Cerebellar nuclear complex (tissue), 1 donor: ENCODE results near the gene FBXL19.
A peak's percentile ranks its signal among the peaks of the same experiment; 100 is the strongest.
"Not testable (repeated sequence)": the region's sequence is repeated elsewhere in the genome, so short reads cannot be mapped to it uniquely, and the experiment has no call there.

ENCODE experiments used
- DNase-seq, 2 experiments: peaks; one replicate each; lab custom pipeline; 2025; lab: John Stamatoyannopoulos, UW

The FBXL19 gene, protein sequence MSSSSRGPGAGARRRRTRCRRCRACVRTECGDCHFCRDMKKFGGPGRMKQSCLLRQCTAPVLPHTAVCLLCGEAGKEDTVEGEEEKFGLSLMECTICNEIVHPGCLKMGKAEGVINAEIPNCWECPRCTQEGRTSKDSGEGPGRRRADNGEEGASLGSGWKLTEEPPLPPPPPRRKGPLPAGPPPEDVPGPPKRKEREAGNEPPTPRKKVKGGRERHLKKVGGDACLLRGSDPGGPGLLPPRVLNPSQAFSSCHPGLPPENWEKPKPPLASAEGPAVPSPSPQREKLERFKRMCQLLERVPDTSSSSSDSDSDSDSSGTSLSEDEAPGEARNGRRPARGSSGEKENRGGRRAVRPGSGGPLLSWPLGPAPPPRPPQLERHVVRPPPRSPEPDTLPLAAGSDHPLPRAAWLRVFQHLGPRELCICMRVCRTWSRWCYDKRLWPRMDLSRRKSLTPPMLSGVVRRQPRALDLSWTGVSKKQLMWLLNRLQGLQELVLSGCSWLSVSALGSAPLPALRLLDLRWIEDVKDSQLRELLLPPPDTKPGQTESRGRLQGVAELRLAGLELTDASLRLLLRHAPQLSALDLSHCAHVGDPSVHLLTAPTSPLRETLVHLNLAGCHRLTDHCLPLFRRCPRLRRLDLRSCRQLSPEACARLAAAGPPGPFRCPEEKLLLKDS

DNA sequence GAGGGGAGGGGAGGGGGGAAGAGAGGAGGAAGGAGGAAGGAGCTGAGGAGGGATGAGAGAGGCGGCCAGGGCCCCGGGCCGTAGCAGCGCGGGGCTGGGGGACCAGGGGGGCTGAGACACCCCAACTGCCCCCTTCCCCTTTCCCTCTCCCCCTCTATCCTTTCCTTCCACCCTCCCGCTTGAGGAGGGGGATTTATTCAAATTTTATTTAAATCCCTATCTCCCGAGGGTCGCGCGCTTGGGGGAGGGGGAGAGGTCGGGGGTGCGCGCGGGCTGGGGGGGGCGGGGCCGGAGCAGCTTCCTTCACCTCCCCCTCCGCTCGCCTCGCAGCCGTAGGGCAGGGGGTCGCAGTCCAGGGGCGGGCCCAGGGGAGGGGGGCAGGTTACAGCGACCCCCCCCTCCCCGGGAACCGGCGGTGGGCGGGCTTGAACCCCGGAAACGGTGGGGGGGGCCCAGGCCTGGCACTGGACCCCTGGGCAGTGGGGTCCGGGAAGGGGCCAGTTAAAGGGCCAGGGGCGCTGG is at the start of gene FBXL19:
Gene FBXL19, plus strand, starts transcription at position 19 of the 522 bp plus-strand sequence. CDS start 2,183 bp downstream, outside the sequence.
- no peak for DNase-seq

DNA sequence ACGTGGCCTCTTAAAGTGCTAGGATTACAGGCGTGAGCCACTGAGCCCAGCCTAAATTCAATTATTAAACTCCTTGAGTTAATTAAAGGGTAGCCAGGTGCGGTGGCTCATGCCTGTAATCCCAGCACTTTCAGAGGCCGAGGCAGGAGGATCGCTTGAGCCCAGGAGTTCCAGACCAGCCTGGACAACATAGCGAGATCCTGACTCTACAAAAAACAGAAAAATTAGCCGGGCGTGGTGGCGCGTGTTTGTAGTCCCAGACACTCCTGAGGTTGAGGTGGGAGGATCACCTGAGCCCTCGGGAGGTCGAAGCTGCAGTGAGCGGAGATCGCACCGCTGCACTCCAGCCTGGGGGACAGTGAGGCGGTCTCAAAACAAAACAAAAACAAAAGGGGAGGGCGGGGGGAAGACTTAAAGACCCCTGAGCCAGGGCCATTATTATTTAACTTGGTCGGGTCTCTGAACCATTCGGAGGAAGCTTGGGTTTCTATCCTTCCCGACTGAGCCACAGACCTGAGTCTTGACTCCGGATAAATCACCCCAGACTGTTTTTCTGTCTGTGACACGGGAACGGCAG is 49.0 kb upstream of the FBXL19 start:
- DNase-seq, result no peak

DNA sequence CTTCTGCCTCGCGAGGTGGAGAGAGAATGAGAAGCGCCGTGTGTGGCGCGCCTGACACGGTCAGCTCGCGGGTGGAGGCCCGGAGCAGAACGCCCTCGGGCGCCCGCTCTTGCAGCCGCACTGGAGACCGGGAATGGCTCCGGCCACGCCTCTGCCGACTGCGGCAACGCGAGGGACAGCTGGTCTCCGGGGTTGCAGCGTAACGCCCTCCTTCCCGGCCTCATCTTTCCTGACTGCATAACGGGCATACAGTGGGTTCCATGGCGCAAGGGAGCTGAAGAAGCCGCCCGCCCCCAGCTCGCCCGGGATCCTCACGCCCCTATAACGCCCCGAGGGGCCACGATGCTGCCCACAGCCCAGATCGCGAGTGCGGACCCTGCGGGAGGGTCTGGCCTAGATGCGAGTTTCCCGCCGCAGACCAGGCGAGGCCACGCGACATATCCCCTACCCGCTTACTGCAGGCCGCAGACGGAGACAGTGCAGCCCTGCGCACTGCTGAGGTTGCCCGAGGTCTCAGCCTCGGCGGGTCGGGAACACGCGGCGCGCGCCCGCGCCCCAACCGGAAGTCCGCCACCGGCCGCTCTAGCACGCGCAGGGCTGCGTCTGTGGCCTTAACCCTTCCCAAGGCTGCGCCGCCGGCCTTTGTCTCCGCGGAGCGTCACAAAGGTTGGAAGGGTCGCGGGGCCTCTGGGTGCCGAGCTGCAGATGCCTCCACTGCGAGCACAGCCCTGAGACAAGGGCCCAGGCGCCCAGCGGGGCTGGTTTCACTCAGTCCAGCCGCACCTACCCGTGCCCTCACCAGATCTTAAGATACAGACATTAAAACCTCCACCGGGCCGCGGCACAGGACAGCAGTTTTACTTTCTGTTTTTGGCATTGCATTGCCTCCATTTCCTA is 48.3 kb upstream of the FBXL19 start:
- peak in 1 of 2 experiments; percentile 64 for DNase-seq

DNA sequence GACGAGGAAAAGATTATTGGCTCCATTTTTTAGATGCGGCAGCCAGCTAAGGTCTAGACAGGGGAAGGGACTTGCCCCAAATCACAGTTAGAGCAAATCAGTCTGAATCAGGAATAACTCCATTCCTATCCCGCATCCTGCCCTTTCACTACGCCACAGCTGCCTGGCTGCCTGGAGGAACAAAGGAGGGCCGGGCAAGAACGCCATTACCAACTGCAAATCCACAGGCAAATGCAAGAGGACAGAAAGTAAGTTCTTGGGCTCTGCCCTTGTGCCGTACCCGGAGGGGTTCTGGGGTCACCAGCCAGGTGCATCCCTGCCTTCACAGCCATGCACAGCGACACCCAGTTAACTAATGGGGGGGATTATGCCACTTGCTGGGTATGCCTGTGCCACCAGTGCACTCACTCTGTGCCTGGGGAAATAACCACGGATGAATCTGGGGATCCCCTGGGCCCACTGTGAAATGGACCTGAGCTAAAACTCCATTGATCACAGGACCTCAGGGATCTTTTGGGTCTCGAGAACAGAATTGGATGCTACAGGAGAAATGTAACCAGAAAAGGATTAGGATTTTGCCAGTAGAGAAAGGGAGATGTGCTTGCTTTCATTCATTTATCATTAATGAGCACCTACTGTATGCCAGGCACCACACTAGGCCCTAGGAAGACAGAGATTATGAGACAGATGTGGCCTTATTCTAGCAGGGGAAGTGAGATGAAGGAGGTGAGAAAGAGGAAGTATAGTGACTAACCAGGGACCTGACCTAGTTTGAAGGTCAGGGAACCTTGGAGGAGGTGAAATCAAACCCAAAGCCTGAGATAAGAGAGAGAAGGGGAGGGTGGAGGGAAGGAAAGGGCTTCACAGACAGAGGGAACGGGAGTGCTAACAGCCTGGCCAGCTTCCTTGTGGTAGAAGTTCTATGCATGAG is 47.2 kb upstream of the FBXL19 start:
- DNase-seq, result no peak

DNA sequence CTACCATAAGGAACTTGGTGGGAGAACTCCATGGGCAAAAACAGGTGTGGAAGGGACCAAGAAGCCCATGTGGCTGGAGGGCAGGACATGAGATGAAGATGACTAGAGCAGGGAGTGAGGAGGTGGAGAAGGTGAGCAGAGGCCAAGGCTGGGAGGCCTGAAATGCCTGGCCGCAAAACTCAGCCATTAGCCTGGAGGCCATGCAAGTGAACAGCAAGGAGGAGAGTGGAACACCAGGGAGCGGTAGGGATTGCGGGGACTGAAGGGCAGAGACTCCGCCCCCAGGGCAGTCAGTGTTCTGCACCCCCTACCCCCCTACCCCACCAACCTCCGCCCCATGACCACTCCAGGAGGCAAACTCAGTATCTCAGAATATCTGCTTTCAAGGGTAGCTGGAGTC is 46.5 kb upstream of the FBXL19 start:
- no peak for DNase-seq

DNA sequence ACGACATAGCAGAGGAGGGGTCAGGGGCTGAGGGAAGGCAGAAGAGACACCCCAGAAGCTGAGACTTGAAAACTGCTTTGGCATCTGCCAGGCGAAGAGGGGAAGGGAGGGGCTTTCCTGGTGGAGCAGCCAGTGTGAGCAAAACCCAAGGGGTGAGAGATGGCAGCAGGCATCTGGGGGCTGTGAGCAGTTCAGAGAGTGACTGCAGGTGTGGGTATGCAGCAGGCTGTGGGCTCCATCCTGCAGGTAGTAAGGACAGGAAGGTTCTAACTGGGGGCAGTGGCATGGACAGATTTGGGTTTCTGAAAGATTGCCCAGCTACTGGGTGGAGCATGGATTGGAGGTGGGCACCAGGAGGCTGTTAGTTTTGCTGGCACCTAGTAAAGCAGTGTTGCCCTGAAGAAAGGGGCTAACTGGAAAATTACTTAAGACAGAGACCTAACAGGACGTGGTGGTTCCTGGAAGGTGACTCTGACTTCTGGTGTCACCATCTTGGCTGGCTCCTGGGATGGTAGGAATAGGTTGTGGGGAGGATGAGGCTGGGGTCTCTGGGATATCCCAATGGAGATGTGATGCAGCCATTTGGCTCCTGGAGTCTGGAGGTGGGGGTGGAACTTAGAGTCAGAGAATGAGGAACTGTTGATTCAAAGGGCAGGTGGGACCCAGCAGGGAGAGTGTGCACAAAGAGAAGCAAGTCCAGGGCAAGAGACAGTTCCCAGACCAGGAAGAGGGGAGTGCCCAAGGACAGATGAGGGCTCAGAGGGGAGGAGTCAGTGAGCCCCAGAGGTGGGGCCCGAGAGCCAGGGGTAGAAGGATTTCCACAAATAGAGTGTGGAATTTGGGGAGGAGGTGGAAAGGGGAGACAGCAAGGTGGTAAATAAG is 40.7 kb upstream of the FBXL19 start:
- DNase-seq, result no peak

DNA sequence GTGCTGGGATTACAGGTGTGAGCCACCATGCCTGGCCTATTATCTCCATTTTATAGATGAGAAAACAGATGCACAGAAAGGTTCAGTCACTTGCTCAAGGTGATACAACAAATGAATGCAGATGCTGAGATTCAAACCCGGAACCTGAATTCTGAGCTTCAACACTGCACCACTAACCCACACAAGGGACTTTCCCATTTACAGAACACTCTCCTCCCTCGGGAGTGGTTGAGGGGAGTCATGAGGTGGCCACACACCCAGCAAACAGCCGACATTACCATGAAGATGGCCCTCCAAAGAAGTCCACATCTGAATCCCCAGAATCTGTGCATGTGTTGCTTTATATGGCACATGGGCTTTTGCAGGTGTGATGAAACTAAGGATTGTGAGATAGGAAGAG is 38.6 kb upstream of the FBXL19 start:
- no peak for DNase-seq

DNA sequence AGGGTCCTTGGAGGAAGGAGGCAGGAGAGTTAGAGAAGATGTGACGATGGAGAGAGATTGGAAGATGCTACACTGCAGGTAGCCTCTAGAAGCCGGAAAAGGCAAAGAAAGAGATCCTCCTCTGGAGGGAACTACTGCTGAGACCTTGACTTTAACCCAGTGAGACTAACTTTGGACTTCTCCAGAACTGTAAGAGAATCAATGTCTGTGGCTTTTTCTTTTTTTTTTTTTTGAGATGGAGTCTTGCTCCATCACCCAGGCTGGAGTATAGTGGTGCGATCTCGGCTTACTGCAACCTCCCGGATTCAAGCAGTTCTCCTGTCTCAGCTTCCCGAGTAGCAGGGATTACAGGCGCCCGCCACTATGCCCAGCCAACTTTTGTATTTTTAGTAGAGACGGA is 38.2 kb upstream of the FBXL19 start:
- no peak for DNase-seq

DNA sequence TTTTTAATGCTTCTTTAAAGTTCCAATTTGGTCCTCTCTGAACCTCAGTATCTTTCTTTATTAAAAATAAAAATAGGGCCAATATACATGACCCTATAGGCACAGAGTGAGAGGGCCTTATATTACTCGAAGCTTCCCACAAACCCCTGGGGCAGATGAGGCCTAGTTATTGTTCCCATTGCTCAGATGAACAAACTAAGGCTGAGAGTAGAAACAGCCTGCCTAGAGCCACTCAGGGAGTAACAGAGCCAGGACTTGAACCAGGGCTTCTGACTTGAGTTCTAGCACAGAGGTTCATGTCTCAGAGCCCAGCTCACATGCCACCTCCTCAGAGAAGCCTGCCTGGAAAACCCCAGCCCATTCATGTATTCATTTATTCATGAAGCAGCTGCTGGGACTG is 37.2 kb upstream of the FBXL19 start:
- DNase-seq, result no peak

DNA sequence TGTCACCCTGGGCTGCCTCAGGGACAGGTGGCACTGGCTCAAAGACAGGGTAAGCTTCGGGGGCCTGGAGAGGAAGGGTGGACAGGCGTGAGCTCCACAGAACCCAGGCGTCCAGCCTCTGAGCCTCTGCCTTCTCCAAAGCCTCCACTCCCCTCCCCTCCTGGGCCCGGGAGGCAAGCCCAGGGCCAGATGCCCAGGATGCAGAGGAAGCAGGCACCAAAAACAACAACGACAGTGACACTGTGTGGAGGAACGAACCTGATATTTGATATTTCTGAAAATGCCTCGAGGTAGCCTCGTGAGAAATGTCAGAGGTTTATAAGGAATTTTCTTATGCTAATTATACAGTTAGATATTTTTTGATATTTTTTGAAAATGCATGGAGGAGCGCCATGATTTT is 35.4 kb upstream of the FBXL19 start:
- DNase-seq, result no peak

DNA sequence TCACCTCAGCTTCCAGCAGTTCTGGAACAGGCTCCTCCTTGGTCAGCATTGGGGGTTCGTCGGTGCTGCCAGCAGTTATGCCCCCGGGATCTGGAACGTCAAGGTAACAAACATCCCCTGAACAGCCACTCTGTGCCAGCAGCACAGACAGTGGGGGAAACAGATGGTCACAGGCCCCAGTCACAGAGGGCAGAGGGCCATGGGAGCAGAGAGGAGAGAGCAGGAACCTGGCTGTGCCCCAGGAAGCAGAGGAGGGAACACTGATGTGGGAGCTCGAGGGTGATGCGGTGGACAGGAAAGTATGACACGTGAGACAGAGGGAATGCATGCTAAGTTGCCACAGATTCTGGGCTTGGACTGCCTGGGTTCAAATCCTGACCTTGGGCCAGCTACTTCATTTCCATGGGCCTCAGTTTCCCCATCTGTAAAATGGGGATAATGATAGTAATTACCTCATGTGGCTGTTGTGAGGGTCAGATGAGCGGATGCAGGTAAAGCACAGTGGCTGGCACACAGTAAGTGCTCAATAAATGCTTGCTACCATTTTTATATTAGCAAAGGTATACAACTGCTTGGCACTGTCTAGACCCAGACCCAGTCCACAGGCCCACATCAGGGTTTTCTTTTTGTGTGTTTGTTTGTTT is 34.4 kb upstream of the FBXL19 start:
- DNase-seq, result no peak

DNA sequence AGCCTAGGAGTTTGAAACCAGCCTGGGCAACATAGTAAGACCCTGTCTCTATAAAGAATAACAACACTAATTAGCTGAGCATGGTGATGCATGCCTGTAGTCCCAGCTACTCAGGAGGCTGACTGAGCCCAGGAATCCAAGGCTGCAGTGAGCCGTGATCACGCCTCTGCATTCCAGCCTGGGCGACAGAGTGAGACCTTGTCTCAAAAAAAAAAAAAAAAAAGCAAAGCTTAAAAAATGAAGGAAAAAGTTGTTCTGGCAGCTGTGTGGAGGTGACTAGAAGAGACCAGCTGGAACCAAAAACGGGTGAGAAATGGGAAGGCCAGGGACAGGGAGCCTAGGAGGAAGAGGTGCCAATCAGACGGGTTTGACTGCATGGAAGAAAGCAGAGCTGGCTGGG is 33.7 kb upstream of the FBXL19 start:
- no peak for DNase-seq

DNA sequence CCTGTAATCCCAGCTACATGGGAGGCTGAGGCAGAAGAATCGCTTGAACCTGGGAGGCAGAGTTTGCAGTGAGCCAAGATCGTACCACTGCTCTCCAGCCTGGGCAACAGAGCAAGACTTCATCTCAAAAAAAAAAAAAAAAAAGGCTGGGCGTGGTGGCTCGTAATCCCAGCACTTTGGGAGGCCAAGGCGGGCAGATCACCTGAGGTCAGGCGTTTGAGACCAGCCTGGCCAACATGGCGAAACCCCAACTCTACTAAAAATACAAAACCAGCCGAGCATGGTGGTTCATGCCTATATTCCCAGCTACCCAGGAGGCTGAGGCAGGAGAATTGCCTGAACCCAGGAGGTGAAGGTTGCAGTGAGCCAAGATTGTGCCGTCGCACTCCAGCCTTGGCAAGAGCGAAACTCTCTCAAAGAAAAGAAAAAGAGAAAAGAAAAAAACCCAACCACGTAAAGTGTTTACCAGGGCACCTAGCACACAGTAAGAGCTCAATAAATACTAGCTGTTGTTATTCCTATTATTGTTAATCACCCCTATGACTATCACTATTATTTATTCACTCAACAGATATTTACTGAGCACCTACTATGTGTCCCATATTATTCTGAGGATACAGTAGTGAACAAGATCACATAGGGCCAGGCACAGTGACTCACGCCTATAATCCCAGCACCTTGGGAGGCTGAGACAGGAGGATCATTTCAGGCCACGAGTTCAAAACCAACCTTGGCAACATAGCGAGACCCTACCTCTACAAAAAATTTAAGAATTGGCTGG is 32.1 kb upstream of the FBXL19 start:
- DNase-seq, result not testable (repeated sequence)

DNA sequence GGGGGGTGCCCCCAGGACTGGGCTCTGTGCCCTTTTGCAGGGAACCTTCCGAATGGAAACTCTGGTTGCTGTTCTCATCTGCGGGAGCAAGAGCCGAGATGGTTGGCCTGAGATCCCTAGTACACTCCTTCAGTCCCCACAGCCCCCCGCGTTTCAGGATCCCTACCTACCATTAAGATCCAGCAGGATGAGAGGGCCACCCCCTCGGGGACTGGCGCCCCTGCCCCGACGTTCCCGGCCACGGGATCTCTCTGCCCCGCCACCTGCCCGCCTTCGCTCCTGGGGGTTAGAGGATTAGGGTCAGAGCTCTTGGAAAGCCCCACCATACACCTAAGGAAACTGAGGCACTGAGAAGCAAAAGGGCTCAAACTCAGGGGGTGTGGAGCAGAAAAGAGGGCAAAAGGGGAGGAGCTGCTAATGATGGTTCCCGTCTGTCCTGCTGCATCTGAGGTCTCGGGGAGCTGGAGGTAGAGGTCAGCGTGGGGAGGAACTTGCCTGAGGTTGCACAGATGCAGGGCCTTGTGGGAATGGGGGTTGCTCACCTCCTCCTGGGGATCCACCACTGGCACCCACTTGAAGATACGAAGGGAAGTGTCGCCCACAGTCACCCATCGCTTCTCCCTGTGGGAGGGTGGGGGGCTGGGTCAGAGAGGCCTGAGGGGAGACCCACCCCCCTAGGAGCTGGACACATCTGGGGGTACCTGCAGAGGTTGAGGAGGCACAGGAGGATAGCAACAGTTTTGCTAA is 30.5 kb upstream of the FBXL19 start:
- DNase-seq, result no peak

DNA sequence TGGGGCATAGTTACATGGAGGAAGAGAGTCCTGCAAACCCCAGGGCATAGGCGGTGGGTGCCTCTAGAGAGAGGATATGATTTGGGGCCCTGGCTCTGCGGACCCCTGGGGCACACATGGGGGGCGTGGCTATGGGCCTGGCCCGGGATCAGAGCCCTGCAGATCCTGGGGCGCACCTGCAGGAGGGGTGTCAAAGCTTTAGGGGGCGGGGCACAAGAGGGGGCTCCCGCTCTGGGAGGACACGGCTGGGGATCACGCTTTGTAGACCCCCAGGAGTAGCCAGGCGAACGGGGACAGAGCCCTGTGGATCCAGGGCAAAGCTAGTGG is 30.0 kb upstream of the FBXL19 start:
- DNase-seq, result no peak

DNA sequence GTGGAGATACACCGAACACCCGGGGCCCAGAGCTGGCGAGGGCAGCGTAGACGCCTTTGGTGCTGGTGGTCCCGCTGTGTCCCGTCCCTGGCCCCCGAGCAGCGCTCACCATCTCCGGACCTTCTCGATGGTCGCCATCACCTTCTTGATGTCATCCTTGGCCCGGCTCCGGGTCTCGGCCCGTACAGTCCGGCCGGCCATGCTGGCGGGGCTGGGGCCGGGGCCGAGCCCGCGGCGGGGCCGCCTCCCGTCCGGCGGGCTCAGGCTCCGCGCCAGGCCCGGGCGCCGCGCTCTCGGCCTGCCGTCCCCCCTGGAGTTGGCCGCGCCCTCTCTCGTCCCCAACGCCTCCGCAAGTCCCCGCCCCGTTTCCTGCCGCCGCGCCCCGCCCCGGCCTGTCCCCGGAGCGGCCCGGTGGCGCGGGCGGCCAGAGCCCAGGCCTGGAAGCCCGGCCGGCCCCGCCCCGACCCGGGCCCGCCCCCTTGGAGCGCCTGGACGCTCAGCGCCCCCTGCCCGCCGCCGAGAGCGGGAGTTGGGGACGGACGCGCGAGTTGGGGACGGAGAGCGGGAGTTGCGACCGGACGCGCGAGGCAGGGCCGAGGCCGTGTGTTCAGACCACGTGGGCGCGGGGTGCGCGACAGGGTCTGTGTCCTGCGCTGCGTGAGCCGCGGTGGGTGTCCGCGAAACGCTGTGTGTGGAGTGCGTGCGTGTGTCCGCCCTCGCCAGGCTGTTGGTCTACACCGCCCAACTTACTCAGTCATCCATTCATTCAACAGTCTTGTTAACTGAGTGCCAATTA is 29.4 kb upstream of the FBXL19 start, which contains the start of gene BCL7C:
Gene BCL7C, minus strand, starts transcription at position 334 of the 796 bp plus-strand sequence. Its CDS starts 133 bp downstream, at position 201.
- DNase-seq, result no peak
